IPS-15b (cell line): ENCODE measurements around the gene STON1.

Experiments used
- H3K27me3 ChIP-seq: one replicate; pipeline ENCODE4 v1.6.1; 2013; ENCODE audit warnings: low read length; ENCODE audit not compliant: control insufficient read depth, insufficient read depth
- H3K36me3 ChIP-seq: one replicate; pipeline ENCODE4 v1.6.1; 2013; ENCODE audit warnings: low read length; ENCODE audit not compliant: control insufficient read depth, insufficient read depth
- H3K4me1 ChIP-seq: one replicate; pipeline ENCODE4 v1.6.1; 2013; ENCODE audit warnings: mild to moderate bottlenecking, low read length; ENCODE audit not compliant: control insufficient read depth, insufficient read depth
- H3K4me3 ChIP-seq: one replicate; pipeline ENCODE4 v1.5.1; 2013; ENCODE audit warnings: low read depth, low read length
- H3K9ac ChIP-seq: one replicate; pipeline ENCODE4 v1.6.1; 2013; ENCODE audit warnings: low read depth, mild to moderate bottlenecking, low read length
- H3K9me3 ChIP-seq: one replicate; pipeline ENCODE4 v1.6.1; 2013; ENCODE audit warnings: mild to moderate bottlenecking, low read length; ENCODE audit not compliant: control insufficient read depth, insufficient read depth

Gene STON1

DNA sequence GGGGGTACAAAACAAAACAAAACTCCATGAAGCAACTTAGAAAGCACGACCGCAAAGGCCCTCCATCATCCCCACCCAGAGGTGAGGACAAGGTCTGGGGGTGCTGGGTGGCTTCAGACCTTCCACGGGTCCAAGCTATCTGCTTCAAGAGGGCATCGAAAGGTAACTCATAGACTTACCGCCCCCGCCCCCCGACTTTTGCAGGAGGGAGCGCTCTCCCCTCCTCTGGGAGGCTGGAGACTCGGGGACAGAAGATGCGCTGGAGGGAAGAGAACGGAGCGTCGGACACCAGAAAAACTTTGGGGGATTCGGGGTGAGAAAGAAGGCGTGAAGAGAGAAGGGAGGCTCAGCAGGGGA lies 300 bp upstream of the STON1 start:
- H3K9ac ChIP-seq: no peak overlapping the region
- H3K4me1 ChIP-seq: peaks cover 19% of the 10 kb centered on the region

DNA sequence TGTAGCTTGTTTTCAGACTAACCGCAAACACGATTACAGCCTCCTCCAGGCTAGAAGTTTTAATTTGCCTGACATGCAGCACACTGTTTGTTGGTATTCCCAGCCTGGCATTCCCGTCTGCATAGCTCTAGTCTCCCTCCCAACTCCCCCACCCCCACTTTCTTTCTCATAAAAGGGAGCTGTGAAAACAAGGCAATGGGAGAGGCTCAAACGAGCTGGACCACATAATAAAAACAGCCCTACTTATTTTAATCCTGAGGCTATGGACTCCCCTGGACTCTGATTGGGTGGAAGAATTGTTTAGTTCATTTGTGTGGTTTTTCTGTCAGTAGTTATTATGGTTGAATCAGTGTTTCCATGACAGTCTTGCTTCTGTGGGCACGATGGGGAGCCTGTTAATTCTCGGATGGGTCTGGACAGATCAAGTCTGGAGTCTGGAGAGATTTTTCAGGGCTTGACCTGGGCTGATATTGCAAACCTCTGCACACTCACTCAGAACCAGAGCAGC lies 1.2 kb downstream of the STON1 start:
- Histone ChIP-seq H3K4me1 (peaks cover 19% of the 10 kb centered on the region), H3K27me3 (peaks cover 12% of the 10 kb centered on the region), H3K36me3 (no peaks in the 10 kb centered on the region), H3K4me3 (peak overlapping the region; percentile 88), H3K9me3 (no peaks in the 10 kb centered on the region), H3K9ac (no peak overlapping the region)

More for the DNA sequence above, 300 bp upstream of the STON1 start:
- peaks cover 12% of the 10 kb centered on the region for H3K27me3 ChIP-seq
- H3K9me3 ChIP-seq: no peaks in the 10 kb centered on the region
- H3K36me3 ChIP-seq: no peaks in the 10 kb centered on the region
- peak overlapping the region; percentile 45 for H3K4me3 ChIP-seq

DNA sequence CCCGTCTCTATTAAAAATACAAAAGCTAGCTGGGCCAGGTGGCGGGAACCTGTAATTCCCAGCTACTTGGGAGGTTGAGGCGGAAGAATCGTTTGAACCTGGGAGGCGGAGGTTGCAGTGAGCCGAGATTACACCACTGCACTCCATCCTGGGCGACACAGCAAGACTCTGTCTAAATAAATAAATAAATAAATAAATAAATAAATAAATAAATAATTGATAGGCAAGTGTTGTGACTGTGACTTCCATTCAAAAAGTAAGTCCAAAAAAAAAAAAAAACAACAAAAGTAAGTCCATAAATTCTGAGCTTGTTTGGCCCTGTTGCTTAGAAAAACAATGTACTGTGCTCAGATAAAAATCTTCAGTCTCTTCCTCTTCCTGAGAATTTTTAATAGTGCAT lies 2.2 kb downstream of the STON1 start:
- no peaks in the 10 kb centered on the region for H3K9me3 ChIP-seq
- H3K9ac ChIP-seq: no peak overlapping the region
- peaks cover 19% of the 10 kb centered on the region for H3K4me1 ChIP-seq
- H3K36me3 ChIP-seq: no peaks in the 10 kb centered on the region
- H3K27me3 ChIP-seq: peaks cover 12% of the 10 kb centered on the region
- H3K4me3 ChIP-seq: no peak overlapping the region

DNA sequence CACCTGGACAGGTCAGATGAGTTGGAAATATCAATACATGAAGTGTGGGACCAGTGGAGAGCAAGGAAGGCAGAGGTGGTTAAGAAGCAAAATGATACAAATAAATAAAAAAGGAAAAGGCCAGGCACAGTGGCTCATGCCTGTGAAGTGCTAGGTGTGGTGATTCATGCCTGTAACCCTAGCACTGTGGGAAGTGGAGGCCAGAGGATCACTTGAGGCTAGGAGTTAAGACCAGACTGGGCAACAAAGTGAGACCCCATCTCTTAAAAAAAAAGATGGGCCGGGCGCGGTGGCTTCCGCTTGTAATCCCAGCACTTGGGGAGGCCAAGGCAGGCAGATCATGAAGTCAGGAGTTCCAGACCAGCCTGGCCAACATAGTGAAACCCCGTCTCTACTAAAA lies 2.9 kb downstream of the STON1 start:
- Histone ChIP-seq H3K36me3 (no peaks in the 10 kb centered on the region), H3K4me3 (no peak overlapping the region), H3K4me1 (peaks cover 19% of the 10 kb centered on the region), H3K9ac (no peak overlapping the region), H3K27me3 (peaks cover 7% of the 10 kb centered on the region), H3K9me3 (no peaks in the 10 kb centered on the region)

DNA sequence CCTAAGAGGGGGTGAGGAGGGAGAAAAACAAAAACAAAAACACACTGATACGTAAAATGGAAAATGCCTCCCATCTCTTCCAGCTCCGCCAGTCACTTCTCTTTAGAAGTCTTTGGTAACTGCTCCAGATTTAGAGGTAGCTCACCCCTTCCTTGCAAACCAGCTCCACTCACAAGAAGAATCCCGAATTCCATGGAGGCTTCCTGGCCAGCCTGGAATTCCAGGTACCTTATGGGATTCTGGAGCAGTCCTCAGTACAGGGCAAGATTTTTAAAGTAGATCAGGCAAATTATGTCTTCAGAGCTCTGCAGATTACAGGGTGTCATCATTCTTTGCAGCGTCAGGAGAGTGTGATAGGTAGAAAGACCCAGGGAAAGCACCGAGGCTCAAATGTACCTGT lies 4.8 kb downstream of the STON1 start:
- Histone ChIP-seq H3K9ac (no peak overlapping the region), H3K4me1 (peaks cover 4% of the 10 kb centered on the region), H3K4me3 (no peak overlapping the region), H3K36me3 (no peaks in the 10 kb centered on the region), H3K27me3 (no peaks in the 10 kb centered on the region), H3K9me3 (no peaks in the 10 kb centered on the region)

DNA sequence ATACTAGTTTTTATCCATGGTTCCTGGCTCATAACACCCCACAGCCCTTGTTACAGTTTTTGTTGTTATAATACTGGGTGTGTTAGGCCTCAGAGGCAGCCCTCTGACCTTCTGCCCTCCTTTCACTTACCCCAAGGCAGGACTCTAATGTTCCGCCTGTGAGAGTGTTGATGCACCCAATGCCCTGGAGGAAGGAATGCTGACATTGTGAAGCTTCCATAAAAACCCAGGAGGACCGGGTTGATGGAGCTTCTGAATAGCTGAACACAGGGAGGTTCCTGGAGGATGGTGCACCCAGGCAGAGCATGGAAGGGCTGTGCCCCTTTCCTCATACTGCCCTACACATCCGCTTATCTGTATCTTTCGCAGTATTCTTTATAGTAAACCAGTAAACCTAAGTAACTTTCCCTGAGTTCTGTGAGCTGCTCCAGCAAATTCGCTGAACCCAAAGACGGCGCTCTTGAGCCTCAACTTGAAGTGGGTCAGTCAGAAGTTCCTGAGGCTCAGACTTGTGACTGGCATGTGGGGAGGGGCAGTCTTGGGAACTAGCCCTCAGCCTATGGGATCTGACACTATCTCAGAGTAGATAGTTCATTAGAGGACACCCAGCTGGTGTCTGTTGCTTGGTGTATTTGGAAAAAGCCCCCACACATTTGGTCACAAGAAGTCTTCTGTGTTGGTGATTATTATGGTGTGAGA lies 10.4 kb downstream of the STON1 start:
- no peaks in the 10 kb centered on the region for H3K27me3 ChIP-seq
- H3K4me3 ChIP-seq: no peak overlapping the region
- no peaks in the 10 kb centered on the region for H3K36me3 ChIP-seq
- no peaks in the 10 kb centered on the region for H3K9me3 ChIP-seq
- no peak overlapping the region for H3K9ac ChIP-seq
- peaks cover 6% of the 10 kb centered on the region for H3K4me1 ChIP-seq

DNA sequence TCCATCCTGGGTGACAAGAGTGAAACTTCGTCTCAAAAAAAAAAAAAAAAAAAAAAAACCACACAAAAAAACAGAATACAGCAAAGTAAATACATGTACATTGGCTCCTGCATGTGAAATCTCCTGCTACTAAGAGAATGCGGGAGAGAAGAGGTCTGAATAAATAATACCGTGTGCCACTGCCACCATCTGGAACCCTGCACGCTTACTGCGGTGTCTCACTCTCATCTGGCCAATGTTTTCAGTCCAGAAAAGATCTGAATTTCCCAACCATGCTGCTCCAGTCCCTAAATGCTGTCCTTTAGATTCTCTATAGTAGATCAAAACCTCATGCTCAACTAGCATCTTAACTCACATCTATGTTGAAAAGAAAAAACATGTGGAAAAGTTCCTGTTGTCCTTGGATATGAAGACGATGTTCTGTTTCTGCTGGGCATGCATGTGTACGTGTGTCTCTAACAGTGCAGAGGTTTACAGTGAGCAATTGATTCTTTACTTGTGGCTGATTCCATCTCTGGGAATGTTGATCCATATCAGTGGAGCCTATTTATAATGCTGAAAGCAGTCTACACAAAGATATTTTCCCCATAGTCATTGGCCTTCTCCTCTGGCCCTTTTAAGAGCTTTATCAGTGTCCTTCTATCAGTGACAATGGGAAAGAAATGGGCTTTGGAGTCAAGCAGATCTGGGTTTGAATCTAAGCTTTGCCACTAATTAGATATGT lies 11.9 kb downstream of the STON1 start:
- no peak overlapping the region for H3K9ac ChIP-seq
- no peak overlapping the region for H3K4me3 ChIP-seq
- peaks cover 6% of the 10 kb centered on the region for H3K4me1 ChIP-seq
- no peaks in the 10 kb centered on the region for H3K27me3 ChIP-seq
- no peaks in the 10 kb centered on the region for H3K9me3 ChIP-seq
- H3K36me3 ChIP-seq: no peaks in the 10 kb centered on the region

DNA sequence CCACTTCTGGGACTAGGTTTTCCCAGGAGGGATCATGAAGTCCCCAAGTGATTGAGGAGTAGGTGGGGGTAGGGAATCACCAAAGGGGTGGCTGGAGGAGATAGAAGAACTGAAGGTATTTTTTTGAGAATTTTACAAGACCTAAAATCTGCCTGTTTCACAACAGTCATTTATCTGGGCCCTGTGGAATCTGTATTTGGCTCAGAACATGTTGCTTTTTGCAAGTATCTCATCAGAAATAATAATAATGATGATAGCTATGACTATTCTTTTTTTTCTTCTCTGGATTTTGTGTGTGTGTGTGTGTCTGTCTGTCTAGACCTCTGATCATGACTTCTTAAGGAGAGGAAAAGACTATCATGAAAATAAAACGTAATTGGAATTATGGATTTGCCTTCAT lies 13.9 kb downstream of the STON1 start:
- no peak overlapping the region for H3K4me3 ChIP-seq
- no peaks in the 10 kb centered on the region for H3K36me3 ChIP-seq
- no peaks in the 10 kb centered on the region for H3K27me3 ChIP-seq

DNA sequence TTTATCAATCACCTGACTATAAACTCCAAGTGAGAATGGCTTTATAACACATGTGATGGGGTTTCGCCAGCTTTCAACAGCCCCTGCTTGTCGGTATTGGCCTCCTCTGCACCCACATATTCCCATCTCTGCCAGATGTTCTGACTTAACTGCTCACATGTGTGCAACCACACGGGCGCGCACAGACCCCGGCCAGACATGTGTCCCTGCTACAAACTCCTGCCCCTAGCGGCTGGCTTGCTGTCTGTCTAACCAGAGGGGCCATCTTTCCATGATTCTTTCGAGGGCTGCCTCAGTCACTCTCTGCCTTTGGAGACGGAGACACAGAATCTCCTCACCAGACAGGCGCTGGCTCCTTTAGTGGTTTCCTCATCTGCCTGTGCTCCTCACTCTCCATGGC lies 15.3 kb downstream of the STON1 start:
- Histone ChIP-seq H3K9ac (no peak overlapping the region), H3K36me3 (no peaks in the 10 kb centered on the region), H3K4me1 (peaks cover 7% of the 10 kb centered on the region), H3K4me3 (no peak overlapping the region), H3K27me3 (no peaks in the 10 kb centered on the region), H3K9me3 (no peaks in the 10 kb centered on the region)

More for the DNA sequence above, 13.9 kb downstream of the STON1 start:
- H3K9me3 ChIP-seq: no peaks in the 10 kb centered on the region
- no peak overlapping the region for H3K9ac ChIP-seq
- peaks cover 7% of the 10 kb centered on the region for H3K4me1 ChIP-seq

DNA sequence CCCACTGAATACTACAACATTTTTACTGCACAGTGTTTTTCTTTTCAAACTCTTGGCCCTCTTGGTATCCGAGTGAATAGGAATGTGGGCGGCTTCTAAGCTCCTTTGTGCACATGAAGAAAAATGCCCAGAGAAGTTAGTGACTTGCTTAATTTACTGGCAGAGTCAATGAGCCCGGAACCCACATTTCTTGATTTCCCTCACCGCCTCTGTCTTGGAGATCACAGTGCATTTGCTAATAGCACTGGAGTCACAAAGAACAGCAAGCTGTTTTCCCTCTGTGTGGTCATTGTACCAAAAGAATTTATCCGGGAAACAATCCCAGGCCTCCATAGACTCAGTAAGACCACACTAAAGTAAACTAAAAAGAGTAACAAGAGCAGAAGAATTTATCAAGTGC lies 18.9 kb downstream of the STON1 start:
- no peaks in the 10 kb centered on the region for H3K27me3 ChIP-seq
- no peak overlapping the region for H3K9ac ChIP-seq
- H3K4me3 ChIP-seq: no peak overlapping the region
- no peaks in the 10 kb centered on the region for H3K36me3 ChIP-seq
- H3K4me1 ChIP-seq: peaks cover 2% of the 10 kb centered on the region
- no peaks in the 10 kb centered on the region for H3K9me3 ChIP-seq

DNA sequence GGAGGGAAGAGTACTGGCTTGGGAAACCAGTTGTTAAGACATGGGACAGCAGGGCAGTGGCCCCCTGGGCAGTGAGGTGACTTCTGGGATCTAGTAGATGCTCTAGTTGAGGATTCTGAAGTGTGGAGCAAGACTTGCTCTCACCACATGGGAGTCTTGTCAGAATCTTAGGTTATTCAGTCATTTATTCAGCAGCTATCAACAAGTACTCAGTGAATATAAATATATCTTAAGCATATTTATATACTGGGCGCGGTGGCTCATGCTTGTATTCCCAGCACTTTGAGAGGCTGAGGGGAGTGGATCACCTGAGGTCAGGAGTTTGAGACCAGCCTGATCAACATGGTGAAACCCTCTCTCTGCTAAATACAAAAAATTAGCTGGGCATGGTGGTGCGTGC lies 20.0 kb downstream of the STON1 start:
- no peak overlapping the region for H3K9ac ChIP-seq
- no peaks in the 10 kb centered on the region for H3K36me3 ChIP-seq
- no peak overlapping the region for H3K4me3 ChIP-seq
- H3K27me3 ChIP-seq: no peaks in the 10 kb centered on the region
- peaks cover 2% of the 10 kb centered on the region for H3K4me1 ChIP-seq
- no peaks in the 10 kb centered on the region for H3K9me3 ChIP-seq

DNA sequence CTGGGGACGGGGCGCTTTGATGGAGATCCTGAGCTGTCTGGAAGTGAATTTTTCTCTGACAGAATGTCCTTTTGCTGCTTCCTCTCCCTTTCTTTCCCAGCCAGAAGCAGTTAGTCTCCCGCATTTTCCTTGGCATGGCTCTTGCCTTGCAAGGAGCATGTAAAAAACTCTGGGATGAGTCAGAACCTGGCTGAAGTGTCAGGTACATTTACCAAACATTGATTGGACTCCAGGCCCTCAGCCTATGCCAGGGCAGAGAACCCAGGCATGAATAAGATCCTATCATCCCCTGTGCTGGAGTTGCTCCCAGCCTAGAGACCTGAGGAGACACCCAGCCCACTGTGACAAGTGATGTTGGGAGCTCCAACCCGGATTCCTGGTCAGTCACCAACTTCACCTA lies 21.6 kb downstream of the STON1 start:
- Histone ChIP-seq H3K27me3 (no peaks in the 10 kb centered on the region), H3K9ac (no peak overlapping the region), H3K4me3 (no peak overlapping the region), H3K9me3 (no peaks in the 10 kb centered on the region), H3K4me1 (peaks cover 2% of the 10 kb centered on the region), H3K36me3 (no peaks in the 10 kb centered on the region)
